ENCODE measurements around the gene NINL. TPM values are rescaled to one million over a fixed set of nuclear protein-coding genes. Genes with fewer than 3 reads are reported as not detected.
"Not testable (repeated sequence)": the region's sequence is repeated elsewhere in the genome, so short reads cannot be mapped to it uniquely, and the experiment has no call there.

NINL gene
- total RNA-seq, 1 donor from 2014 or later: 21.0 TPM

DNA sequence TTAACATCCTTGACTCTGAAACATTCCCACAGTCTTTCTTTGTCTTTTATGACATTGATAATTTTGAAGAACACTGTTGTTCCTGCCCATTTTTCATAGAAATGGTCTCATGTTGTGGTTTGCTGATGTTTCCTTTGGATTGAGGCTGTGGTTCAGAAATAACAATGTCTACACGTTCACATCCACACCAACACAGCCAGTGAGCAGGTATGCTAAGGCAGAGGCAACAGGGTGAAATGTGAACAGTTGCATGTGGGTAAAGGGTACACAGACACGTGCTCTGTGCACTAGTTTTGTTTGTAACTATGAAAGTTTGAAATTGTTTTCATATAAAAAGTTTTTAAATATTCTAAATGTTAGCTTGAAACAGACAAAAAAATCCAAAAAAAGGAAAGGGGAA is 99.5 kb downstream of the NINL start:
- no peak for DNase-seq (ENCODE audit: low read depth in 2 of 2)

DNA sequence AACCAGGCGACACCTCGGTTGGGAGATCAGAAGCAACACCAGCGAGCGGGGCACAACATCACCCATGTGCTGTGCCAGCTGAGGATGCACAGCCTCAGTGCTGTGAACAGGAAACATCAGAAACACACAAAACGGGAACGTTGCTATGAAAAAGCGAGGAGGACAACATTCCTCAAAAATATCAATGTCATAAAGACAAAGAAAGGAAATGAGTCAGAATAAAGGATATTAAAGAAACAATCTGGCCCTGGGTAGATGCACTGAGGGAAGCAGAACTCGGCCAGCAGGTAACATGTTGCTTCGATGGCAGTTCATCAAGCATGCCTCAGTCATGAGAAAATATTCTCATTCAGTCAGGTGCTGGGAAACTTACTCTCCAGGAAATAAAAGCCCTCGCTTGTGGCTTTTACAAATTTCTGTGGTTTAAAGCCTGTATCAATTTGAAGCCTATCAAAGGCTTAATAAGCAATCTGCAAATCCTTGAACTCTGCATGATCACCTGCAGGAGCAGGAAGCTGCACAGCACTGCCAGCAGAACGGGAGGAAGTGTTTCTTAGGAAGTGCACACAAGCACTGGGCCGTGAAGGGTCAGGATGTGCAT is 100.3 kb downstream of the NINL start:
- peak; percentile 79 to 83 for DNase-seq (ENCODE audit: low read depth in 2 of 2)

DNA sequence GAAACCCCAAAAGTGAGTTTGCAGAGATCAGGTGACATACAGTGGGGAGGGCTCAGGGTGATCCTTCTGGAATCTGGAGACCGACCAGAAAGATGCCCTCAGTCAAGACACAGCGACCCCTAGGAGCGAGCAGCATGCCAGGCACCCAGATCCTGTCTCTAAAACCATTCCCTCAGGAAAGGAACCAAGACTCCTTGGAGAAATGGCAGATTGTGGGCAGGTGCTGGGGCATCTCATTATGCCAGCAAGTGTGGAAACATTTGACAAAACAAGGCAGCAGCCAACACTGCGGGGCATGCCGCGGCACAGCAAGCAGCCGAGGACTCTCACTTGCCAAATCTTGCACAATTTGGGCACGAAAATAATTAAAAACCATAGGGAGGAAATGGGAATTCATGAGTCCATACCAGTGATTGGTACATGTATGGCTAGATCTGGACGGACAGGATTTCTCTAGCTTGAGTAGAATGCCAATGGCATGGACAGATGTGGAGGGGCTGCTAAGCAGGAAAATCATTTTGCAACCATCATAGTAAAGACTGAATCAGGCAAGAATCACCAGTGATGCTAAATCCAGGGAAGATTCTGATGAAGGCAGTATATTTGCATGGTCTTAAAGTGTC is 101.0 kb downstream of the NINL start:
- no peak for DNase-seq (ENCODE audit: low read depth in 2 of 2)

DNA sequence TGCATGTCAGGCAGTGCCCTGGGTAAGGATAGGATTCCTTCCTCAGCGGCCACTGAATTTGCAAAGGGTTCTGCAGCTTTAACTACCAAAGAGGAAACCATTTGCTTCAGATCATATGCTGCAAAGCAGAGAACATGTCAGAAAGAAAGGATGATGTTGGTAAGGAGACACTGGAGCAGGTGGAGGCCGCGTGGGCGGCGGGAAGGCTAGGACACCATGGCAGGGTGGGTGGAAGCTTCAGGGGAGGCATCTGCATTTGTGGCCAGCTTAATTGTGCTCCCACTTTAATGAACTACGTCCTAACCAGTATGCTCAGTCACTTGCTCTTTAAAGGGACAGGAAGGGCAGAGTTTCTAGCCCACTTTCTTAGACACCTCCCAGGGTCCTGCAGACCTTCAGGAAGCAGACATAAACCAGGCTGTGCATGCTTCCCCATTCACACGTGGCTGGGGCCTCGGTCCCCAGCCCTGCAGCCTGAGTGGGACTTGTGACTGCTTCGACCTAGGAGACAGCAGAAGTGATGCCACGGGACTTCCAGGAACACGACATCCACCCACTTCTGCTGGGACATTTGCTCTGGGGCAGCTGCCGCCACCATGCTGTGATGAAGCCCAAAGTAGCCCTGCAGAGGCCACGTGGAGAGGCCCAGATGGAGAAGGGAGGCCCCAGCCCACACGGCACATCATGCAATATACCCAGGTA is 101.7 kb downstream of the NINL start:
- no peak for DNase-seq (ENCODE audit: low read depth in 2 of 2)

DNA sequence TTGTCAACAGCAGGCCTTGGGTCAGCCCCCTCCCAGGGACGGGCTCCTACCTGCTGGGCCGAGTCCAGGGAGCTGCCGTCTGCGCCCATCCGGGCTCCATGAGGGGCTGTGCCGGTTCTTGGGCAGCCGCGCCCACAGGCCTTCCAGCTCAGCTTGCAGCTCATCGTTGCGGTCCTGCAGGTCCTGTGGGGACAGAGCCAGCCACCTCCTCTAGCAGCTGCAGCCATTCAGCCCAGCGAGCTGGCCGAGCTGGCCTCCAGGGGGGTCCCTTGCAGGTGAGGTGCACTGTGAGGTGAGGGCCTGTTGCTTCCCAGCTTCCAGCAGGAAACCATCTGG is 103.4 kb downstream of the NINL start:
- no peak for DNase-seq (ENCODE audit: low read depth in 2 of 2)

DNA sequence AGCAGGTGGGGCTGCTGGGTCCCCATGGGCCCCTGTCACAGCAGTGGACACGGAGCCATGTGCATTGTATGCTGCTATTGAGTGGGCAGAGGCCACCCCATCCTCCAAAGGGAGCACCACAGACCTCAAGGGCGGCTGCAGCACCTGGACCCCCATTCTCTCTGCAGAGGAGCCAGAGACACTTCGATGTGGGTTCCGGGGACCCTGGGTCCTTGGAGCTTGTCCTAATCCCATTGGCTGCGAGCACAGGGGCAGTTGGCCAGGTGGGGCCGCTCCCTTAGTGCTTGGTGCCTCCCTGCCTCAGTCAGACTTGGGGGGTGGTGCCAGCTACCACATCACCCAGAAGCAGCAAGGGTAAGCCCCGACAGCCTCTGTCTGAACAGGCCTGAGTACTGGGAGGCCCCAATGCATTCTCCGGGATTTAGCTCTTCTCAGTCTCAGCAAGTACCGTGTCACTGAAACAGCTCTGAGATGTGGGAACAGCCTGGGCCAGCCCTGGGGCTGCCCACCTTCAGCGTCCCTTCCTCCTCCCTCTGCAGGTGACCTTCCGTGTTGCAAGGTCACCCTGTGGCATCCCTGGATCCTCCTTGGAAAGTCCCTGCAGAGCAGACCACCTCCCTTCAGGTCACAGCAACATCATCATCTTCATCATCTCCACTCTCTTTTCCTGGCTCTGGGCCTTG is 104.0 kb downstream of the NINL start:
- no peak for DNase-seq (ENCODE audit: low read depth in 2 of 2)

DNA sequence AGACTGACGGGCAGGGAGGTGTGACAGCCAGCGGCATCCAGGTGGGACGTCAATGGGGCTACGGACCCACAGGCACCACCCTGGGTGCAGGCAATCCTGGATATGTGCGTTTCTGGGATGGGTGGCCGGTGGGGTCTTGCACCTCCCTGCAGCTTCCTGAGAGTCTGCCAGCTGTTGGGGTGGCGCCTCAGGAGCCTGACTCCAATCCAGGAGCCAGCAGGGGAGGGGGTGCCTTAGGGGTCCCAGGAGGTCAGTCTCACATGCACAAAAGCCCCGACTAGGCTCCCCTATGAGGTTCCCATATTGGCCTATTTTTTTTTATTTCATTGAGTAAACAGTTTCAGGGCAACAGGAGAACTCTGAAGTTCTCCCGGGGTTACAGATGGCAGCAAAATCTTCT is 104.5 kb downstream of the NINL start:
- DNase-seq (ENCODE audit: low read depth in 2 of 2): no peak

DNA sequence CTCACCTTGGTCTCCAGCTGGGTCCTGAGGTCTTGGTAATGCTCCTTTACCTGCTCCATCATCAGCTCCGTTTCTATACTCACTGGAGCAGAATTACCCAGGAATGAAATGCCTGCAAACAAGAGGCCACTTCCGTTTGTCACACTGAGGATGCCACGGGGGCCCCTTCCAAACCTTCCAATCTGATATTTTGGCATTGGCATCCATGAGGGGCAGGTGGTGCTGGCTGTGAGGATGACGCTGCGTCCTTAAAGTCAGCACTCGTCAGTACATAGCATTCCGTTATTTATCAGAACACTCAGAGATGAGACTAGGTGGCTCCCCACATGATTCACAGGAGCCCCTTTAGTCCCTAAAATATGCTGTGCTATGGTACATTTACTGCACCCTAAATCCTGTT is 105.2 kb downstream of the NINL start:
- DNase-seq (ENCODE audit: low read depth in 2 of 2): no peak

DNA sequence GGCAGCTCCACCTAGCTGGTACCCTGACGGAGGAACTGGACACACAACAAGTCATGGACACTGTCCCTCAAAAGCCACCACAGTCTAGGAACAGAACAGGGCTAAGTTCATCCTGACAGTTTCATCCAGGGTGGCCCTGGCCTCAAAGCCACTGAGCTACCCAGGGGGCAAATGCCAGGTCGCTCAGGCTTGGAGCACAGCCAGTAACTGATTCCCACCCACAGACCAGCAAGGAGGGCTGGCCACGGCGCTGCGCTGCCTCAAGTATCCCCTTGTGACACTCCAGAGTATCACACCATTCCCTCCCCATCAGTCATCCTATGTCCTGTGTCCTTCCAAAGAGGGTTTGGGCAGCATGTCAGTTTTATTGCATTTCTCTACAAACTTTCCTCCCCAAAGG is 105.7 kb downstream of the NINL start:
- no peak for DNase-seq (ENCODE audit: low read depth in 2 of 2)

DNA sequence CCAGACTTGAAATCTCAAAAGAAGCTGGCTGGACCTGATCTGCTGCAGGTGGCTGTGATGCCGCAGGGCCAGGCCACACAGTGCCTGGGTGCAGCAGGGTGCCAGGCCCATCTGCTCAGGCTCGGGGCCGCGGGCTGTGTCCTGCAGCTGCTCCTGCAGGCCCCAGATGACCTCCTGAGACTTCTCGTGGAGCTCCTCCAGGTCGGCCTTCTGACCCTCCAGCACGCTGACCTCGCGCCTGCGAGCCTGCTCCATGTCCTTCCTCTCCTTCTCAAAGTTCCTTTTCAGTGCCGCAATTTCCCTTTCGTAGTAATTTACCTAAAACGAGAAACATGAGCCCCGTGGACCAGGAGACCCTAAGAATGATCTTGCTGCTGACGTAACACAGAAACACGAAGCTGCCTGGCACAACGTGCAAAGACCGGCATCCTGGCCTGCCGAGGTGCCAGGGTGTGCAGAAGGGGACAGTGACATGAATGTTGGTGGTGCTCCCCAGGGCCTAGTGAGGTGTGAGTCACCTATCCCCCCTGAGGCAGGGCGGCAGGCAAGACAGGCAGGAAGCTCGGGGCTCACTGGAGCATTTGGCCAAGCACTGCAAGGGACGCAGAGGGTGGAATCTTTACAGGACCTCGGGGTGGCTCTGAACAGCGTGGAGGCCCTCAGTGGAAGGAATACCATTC is 106.3 kb downstream of the NINL start:
- no peak for DNase-seq (ENCODE audit: low read depth in 2 of 2)

DNA sequence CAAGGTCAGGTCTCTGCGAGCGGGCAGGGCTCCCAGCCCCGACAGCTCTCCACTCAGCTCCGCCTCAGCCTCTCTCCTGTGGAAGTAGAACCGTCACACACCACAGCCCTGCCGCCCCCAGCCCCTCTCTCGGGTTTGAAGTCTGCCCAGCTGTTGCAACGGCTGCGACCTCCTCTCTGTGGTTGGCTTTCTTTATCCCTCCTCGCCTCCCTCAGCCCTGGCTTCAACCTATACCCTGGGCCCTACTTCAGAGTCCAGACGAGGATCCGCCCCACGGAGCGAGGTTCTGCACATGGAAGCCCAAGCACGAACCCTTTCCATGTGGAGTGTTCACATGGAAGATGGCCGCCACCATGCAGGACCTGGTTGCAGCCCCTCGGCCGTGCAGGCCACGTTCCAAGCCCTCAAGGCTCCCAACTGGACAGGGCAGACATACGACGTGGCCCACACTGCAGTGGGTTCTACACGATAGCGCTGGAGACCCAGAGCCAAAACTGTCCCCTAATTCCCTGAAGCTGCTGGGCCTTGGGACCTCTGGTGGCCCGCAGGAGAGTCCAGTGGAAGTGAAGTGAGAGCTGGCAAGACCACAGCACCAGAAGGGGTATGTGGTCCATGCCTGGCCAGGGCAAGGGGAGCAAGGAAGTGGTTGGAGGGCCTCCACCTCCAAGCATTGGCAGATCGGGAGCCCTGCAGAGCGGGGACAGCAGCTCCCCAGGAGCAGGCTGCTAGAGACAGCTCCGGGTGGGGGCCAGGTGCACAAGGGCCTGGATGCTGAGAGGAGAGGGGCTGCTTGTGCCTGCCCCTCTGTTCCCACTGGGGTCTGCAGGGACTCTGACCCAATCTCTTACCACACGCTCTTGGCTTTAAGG is 108.1 kb downstream of the NINL start:
- no peak for DNase-seq (ENCODE audit: low read depth in 2 of 2)

DNA sequence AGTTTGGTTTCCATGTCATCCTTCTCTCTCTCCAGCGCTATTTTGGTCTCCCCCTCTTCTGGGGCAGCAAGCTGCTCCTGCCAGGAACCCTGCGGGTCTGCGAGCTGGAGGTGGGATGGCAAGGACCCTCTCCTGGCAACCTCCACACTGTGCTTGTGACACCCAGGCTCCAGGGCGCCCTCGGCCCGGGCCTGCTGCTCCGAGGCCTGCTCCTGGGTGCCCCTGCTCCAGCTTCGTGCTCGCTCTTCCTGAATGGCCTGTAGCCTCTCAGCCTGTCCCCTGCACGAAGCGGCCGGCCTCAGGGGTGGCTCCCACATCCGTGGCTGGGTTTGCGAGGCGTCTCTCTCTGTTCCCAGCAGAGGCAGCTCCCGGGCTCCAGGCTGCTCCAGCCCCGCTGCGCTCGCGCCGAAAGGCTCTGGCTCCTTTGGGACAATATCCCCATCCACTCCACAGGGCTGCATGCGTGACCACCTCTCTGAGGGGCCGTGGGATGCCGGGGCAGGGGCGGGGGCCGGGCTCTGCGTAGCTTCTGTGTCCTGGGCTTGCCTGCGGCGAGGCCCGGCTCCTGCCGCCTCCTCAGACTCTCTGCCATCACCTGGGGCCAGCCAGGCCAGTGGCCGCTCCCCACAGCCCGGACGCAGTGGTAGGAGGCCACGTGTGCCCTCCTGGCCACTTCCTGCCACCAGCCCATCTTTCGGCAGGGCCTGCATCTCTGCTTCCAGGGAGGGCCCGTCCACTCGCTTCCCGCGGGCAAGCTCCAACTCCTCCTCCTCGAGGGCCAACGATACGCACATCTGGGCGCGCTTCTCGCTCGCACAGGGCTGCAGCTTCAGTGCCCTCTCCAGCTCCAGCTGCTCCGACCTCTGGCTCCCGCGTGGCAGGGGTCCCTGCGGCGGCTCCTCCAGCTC is 109.0 kb downstream of the NINL start:
- DNase-seq (ENCODE audit: low read depth in 2 of 2): no peak

DNA sequence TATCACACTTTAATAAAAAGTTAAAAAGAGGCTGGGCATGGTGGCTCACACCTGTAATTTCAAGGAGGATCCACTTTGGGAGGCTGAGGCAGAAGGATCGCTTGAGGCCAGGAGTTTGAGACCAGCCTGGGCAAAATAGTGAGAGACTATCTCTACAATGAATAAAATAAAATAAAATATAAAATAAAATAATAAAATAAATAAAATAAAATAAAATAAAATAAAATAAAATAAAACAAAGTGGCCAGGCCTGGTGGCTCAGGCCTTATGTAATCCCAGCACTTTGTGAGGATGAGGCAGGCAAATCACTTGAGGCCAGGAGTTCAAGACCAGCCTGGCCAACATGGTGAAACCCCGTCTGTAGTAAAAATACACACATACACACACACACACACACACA is 112.0 kb downstream of the NINL start:
- not testable (repeated sequence) for DNase-seq (ENCODE audit: low read depth in 2 of 2)

DNA sequence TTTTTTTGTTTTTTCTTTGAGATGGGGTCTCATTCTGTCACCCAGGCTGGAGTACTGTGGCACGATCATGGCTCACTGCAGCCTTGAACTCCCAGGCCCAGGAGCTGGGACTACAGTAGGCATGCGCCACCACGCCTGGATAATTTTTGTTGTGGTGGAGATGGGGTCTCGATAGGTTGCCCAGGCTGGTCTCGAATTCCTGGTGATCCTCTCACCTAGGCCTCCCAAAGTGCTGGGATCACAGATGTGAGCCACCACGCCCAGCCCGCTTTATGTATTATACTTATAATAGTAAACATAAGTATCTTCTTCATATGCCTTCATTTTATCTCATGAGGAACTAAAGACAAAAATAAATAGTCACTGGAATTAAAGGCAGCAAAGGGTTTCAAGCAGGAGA is 114.3 kb downstream of the NINL start:
- no peak for DNase-seq (ENCODE audit: low read depth in 2 of 2)

DNA sequence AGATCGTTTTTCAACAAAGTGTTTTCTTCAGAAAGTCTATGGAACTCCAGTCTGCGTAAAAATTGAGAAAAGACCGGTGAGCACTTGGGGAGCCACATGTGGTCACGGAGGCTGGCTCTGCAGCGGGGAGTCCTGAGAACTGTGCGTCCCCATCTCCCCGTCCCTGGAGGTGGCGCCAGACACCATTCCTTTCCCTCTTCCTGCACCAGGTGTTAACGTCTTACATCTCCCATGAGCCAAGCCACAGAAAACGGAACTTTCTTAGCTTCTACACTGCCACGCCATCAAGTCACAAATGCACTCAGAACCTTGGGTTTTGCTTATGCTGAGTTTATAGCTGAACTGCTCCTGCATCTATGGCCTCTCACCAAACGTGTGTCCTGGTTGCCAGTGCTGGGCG is 115.3 kb downstream of the NINL start:
- DNase-seq (ENCODE audit: low read depth in 2 of 2): peak; percentile 45 to 46

DNA sequence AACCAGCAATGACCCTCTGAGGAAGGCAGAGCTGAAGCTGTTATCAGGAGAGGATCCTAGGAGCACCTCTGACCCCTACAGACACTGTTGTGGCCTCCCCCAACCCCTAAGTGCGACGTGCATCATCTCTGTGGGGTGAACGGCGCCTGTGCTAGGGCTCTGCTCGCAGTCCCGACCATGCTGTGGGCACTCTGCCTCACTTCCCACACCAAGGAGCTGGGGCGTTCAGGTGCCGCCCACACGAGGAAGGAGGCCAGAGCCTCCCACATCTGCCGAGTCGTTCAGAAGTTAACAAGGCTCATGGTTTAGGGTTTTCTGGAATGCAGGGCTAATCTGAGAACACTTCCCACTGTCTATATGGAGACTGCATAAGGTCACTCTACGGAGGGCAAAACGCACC is 115.8 kb downstream of the NINL start:
- no peak for DNase-seq (ENCODE audit: low read depth in 2 of 2)

DNA sequence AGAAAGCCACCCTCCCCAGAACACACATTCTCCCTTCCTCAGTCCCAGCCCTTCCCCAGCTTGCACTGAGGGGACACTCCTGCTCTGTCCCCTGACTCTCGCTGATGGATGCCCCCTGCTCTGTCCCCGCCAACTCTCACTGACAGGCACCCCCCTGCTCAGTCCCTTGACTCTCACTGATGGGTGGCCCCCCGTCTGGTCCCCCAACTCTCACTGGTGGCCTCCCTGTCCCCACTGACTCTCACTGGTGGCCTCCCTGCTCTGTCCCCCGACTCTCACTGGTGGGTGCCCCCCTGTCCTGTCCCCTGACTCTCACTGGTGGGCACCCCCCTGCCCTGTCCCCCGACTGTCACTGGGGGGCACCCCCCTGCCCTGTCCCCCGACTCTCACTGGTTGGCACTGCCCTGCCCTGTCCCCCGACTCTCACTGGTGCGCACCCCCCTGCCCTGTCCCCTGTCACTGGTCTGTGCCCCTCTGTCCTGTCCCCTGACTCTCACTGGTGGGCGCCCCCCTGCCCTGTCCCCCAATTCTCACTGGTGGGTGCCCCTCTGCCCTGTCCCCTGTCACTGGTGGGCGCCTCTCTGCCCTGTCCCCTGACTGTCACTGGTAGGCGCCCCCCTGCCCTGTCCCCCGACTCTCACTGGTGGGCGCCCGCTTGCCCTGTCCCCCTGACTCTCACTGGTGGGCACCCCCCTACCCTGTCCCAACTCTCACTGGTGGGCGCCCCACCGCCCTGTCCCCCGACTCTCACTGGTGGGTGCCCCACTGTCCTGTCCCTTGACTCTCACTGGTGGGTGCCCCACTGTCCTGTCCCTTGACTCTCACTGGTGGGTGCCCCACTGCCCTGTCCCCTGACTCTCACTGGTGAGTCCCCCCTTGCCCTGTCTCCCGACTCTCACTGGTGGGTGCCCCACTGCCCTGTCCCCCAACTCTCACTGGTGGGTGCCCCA is 116.9 kb downstream of the NINL start:
- DNase-seq (ENCODE audit: low read depth in 2 of 2): no peak

DNA sequence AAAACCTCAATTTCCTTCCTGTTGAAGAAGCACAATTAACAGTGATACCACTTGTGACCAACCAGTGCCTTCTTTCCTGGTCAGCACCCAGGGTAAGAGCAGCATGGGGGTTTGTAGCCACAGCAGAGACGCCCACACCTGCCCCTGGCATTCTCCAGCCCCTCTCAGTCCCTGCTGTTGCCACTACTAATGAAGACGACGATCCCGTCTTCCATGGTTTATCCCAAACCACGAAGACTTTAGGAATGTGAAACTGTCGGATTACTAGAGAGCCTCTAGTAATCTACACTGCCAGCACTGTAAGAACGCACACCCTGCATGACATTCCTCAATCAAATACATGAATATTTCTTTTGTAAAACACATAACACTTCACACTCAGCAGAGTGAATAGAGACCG is 117.9 kb downstream of the NINL start:
- no peak for DNase-seq (ENCODE audit: low read depth in 2 of 2)

DNA sequence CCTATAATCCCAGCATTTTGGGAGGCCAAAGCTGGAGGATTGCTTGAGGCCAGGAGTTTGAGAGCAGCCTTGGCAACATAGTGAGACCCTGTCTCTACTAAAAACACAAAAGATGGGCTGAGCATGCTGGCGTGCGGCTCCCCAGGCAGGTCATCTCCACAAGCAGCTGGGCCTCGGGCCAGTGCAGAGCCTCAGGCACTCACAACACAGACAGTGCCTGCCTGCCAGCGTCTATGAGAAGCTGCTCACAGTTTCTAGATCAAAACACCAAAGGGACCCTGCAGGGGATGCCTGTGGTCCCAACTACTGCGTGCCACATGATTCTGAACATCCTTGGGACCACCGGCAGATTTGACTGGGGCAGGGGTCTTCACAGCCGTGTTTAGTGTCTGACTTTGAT is 118.5 kb downstream of the NINL start:
- DNase-seq (ENCODE audit: low read depth in 2 of 2): no peak
